Parathyroid adenoma (tissue), 2 donors: ENCODE data around the gene RAP2C.
A peak's percentile ranks its signal among the peaks of the same experiment; 100 is the strongest.

Experiments
- H2AFZ ChIP-seq: fragments of 300-600 bp; sonication (generic); one replicate; pipeline ENCODE4 v1.7.0; 2017; ENCODE audit warnings: antibody characterized with exemption, mild to moderate bottlenecking
- H3K27ac ChIP-seq: fragments of 300-600 bp; sonication (generic); one replicate; pipeline ENCODE4 v1.7.0; 2017
- H3K27me3 ChIP-seq: fragments of 300-600 bp; sonication (generic); one replicate; pipeline ENCODE4 v1.7.0; 2017; ENCODE audit warnings: low read length; ENCODE audit not compliant: control insufficient read depth, insufficient read depth
- H3K36me3 ChIP-seq: fragments of 300-600 bp; sonication (generic); one replicate; pipeline ENCODE4 v1.7.0; 2017; ENCODE audit warnings: low read length; ENCODE audit not compliant: control insufficient read depth, insufficient read depth
- H3K4me1 ChIP-seq: fragments of 300-600 bp; sonication (generic); one replicate; pipeline ENCODE4 v1.7.0; 2017; ENCODE audit warnings: control low read depth
- H3K4me2 ChIP-seq: fragments of 300-600 bp; sonication (generic); one replicate; pipeline ENCODE4 v1.7.0; 2017; ENCODE audit warnings: low read length
- H3K4me3 ChIP-seq: fragments of 300-600 bp; sonication (generic); one replicate; pipeline ENCODE4 v1.7.0; 2017; ENCODE audit warnings: low read depth, low read length
- H3K79me2 ChIP-seq: fragments of 300-600 bp; sonication (generic); one replicate; pipeline ENCODE4 v1.7.0; 2017; ENCODE audit warnings: control low read depth
- H3K9ac ChIP-seq: fragments of 300-600 bp; sonication (generic); one replicate; pipeline ENCODE4 v1.7.0; 2017; ENCODE audit warnings: mild to moderate bottlenecking
- H3K9me3 ChIP-seq: fragments of 300-600 bp; sonication (generic); one replicate; pipeline ENCODE4 v1.7.0; 2017; ENCODE audit warnings: low read length; ENCODE audit not compliant: control insufficient read depth
- CTCF ChIP-seq: fragments of 300-600 bp; sonication (generic); IDR thresholded peaks from one replicate; pipeline ENCODE4 v1.7.0; 2017; ENCODE audit warnings: antibody characterized with exemption, mild to moderate bottlenecking
- donor health status: primary hyperparathyroidism.

The RAP2C gene

GRCh38 chrX:132227383-132228112 is 8.3 kb upstream of the RAP2C start:
- no peak for TF ChIP-seq CTCF
- no peak overlapping the region for H3K27ac ChIP-seq
- H3K27me3 ChIP-seq, result no peaks in the 10 kb centered on the region
- no peaks in the 10 kb centered on the region for H3K36me3 ChIP-seq
- H3K4me1 ChIP-seq, result no peaks in the 10 kb centered on the region
- no peaks in the 10 kb centered on the region for H3K79me2 ChIP-seq
- H3K4me3 ChIP-seq, result no peak overlapping the region
- no peak overlapping the region for H3K9ac ChIP-seq
- H2AFZ ChIP-seq, result no peak overlapping the region
- H3K9me3 ChIP-seq, result no peaks in the 10 kb centered on the region
- no peak overlapping the region for H3K4me2 ChIP-seq

DNA sequence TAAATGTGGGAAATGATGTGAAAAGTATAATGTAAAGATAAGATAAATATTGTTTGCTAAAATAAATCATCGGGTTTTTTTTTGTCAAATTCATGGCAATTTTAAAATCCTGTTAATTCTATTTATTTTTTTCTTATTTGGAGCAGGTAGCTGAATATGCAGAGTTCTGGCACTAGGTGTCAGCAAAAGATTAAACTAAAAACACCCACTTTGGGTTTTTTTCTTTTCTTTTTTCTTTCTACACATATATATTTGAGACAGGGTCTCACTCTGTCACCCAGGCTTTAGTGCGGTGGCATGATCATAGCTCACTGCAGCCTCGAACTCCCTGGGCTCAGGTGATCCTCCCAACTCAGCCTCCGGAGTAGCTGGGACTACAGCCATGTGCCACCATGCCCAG is 6.9 kb upstream of the RAP2C start:
- Histone ChIP-seq H3K4me3 (no peak overlapping the region), H3K4me2 (no peak overlapping the region), H3K79me2 (no peaks in the 10 kb centered on the region), H2AFZ (no peak overlapping the region), H3K9me3 (no peaks in the 10 kb centered on the region), H3K36me3 (no peaks in the 10 kb centered on the region), H3K27me3 (no peaks in the 10 kb centered on the region), H3K27ac (no peak overlapping the region), H3K9ac (no peak overlapping the region), H3K4me1 (no peaks in the 10 kb centered on the region)
- peak; percentile 19 for TF ChIP-seq CTCF

- H3K36me3 ChIP-seq, result no peaks in the 10 kb centered on the region
- no peaks in the 10 kb centered on the region for H3K27me3 ChIP-seq
- peak overlapping the region; percentile 82 for H3K27ac ChIP-seq
- peak overlapping the region; percentile 63 for H3K4me3 ChIP-seq
- H3K4me2 ChIP-seq, result peak overlapping the region; percentile 72
- no peak for TF ChIP-seq CTCF
- no peaks in the 10 kb centered on the region for H3K9me3 ChIP-seq
- H3K79me2 ChIP-seq, result no peaks in the 10 kb centered on the region
- peak overlapping the region; percentile 71 for H2AFZ ChIP-seq
- H3K9ac ChIP-seq, result peak overlapping the region; percentile 73
- H3K4me1 ChIP-seq, result peaks cover 10% of the 10 kb centered on the region
Measured at GRCh38 chrX:132218100-132218812, 991 bp downstream of the RAP2C start.

DNA sequence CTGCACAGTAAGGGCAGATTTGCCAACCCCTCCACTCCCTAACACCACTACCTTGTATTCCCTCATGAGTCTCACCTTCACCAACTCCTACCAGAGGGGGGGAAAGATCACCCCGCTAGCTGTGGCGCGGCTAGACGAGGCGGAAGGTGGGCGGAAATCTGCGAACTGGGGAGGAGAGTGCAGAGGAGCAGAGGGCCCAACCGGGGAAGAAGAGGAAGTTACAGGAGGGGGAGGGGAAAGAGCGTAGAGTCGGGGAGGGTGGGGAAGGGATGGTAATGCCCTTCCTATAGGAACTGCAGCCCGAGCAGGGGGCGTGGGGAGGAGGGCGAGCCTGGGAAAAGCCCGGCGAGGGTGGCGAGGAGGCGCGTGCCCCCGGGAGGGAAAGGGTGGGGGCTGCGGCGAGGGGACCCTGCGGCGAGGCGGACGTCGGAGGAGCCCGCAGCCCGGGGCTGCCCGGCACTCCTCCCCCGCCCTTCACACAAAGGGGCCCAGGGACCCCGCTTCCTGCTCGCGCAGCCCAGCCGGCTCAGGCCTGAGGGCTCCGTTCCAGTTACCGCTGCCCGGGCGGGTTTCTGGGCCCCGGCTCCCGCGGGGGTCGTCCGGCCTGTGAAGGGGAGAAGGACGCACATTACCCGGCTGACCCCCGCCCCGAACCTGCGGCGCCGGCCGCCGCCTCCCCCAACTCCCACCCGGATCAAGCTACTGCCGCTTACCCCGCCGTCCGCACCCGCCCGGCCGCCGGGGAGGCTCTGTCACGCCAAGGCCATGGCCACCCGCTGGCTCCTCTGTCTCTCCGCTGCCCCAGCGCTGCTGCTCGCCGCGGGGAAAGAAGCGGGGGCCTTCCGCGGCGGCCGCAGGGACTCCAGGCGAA is 1.8 kb downstream of the RAP2C start:
- H3K79me2 ChIP-seq, result no peaks in the 10 kb centered on the region
- peak overlapping the region; percentile 75 for H3K4me3 ChIP-seq
- no peaks in the 10 kb centered on the region for H3K9me3 ChIP-seq
- H3K27me3 ChIP-seq, result no peaks in the 10 kb centered on the region
- peak overlapping the region; percentile 84 for H2AFZ ChIP-seq
- no peaks in the 10 kb centered on the region for H3K36me3 ChIP-seq
- peak overlapping the region; percentile 72 for H3K4me2 ChIP-seq
- peak overlapping the region; percentile 87 for H3K9ac ChIP-seq
- no peak for TF ChIP-seq CTCF
- peak overlapping the region; percentile 96 for H3K27ac ChIP-seq
- H3K4me1 ChIP-seq, result peaks cover 10% of the 10 kb centered on the region
